OCI-LY1 (cell line): ENCODE data around the gene NLRC4.
"Not testable (repeated sequence)": the region's sequence is repeated elsewhere in the genome, so short reads cannot be mapped to it uniquely, and the experiment has no call there.

Experiments
- H2AFZ ChIP-seq: fragments of 200-600 bp; sonication (generic), shearing (Covaris generic); 2 replicates; pipeline ENCODE4 v1.6.0; 2014; ENCODE audit warnings: antibody characterized with exemption, mild to moderate bottlenecking, low read length
- H3F3A ChIP-seq: fragments of 200-600 bp; sonication (generic), shearing (Covaris generic); 2 replicates; pipeline ENCODE4 v1.6.0; 2014; ENCODE audit warnings: mild to moderate bottlenecking, antibody characterized with exemption, low read length, moderate library complexity; ENCODE audit not compliant: insufficient read depth
- H3K27ac ChIP-seq: fragments of 200-600 bp; sonication (generic); 2 replicates; pipeline ENCODE4 v1.5.1; 2014; ENCODE audit warnings: low read length, mixed run types, mild to moderate bottlenecking, low read depth; ENCODE audit not compliant: poor library complexity, severe bottlenecking
- H3K27me3 ChIP-seq: fragments of 200-600 bp; sonication (generic); 2 replicates; pipeline ENCODE4 v1.6.0; 2014; ENCODE audit warnings: antibody characterized with exemption, mild to moderate bottlenecking, low read length, moderate library complexity; ENCODE audit not compliant: insufficient read depth
- H3K36me3 ChIP-seq: fragments of 200-600 bp; sonication (generic); 2 replicates; pipeline ENCODE4 v1.6.1; 2014; ENCODE audit warnings: mild to moderate bottlenecking, antibody characterized with exemption, low read length, moderate library complexity, mixed read lengths; ENCODE audit not compliant: insufficient read depth
- H3K4me1 ChIP-seq: fragments of 200-600 bp; sonication (generic); 2 replicates; pipeline ENCODE4 v1.5.1; 2014; ENCODE audit warnings: mild to moderate bottlenecking, low read length, moderate library complexity; ENCODE audit not compliant: insufficient read depth, severe bottlenecking
- H3K4me2 ChIP-seq: fragments of 200-600 bp; sonication (generic), shearing (Covaris generic); 2 replicates; pipeline ENCODE4 v1.6.1; 2014; ENCODE audit warnings: low read length
- H3K4me3 ChIP-seq: fragments of 200-600 bp; sonication (generic); 2 replicates; pipeline ENCODE4 v1.5.1; 2014; ENCODE audit warnings: low read length, low read depth, mild to moderate bottlenecking, mixed read lengths; ENCODE audit not compliant: poor library complexity, severe bottlenecking
- H3K79me2 ChIP-seq: fragments of 200-600 bp; shearing (Covaris generic); 2 replicates; pipeline ENCODE4 v1.6.1; 2016; ENCODE audit warnings: mixed run types, low read length, mixed read lengths; ENCODE audit not compliant: insufficient read depth
- H3K9ac ChIP-seq: fragments of 200-600 bp; sonication (generic), shearing (Covaris generic); 2 replicates; pipeline ENCODE4 v1.6.1; 2014; ENCODE audit warnings: mild to moderate bottlenecking, low read length, mixed read lengths
- H3K9me2 ChIP-seq: fragments of 200-600 bp; sonication (generic), shearing (Covaris generic); 2 replicates; pipeline ENCODE4 v1.6.1; 2014; ENCODE audit warnings: low read depth, mild to moderate bottlenecking, low read length, mixed read lengths
- H3K9me3 ChIP-seq: fragments of 200-600 bp; shearing (Covaris generic); 2 replicates; pipeline ENCODE4 v1.6.1; 2014; ENCODE audit warnings: low read length, mixed read lengths
- H4K20me1 ChIP-seq: fragments of 200-600 bp; sonication (generic), shearing (Covaris generic); 2 replicates; pipeline ENCODE4 v1.6.0; 2016; ENCODE audit warnings: mild to moderate bottlenecking, low read length; ENCODE audit not compliant: insufficient read depth
- EZH2 ChIP-seq: fragments of 200-600 bp; sonication (generic), shearing (Covaris generic); IDR thresholded peaks from 2 replicates; pipeline ENCODE4 v1.8.0; 2017; ENCODE audit warnings: borderline replicate concordance, mixed run types, mild to moderate bottlenecking, antibody characterized with exemption, low read length, moderate library complexity, mixed read lengths
- TF ChIP-seq, protein P1 (sequence below): fragments of 200-600 bp; sonication (generic), shearing (Covaris generic); IDR thresholded peaks from 2 replicates; pipeline ENCODE4 v1.5.1; 2017; ENCODE audit warnings: mild to moderate bottlenecking, antibody characterized with exemption, low read length, moderate library complexity, mixed read lengths

The NLRC4 gene

DNA sequence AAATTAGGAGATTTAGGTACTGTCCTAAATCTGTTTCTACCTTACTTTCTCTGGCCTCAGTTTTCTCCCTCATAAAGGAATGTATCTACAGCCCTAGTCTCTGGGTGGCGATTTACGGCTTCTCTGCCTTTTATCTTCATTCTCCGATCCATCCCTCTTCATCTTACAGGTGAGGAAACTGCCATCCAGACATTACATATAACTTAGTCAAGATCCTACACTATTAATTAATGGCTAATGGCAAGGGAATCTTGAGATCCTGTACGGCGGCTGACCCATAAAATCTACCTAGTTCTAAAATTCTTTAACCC, 12.6 kb upstream of the NLRC4 start:
- TF ChIP-seq, protein P1, sequence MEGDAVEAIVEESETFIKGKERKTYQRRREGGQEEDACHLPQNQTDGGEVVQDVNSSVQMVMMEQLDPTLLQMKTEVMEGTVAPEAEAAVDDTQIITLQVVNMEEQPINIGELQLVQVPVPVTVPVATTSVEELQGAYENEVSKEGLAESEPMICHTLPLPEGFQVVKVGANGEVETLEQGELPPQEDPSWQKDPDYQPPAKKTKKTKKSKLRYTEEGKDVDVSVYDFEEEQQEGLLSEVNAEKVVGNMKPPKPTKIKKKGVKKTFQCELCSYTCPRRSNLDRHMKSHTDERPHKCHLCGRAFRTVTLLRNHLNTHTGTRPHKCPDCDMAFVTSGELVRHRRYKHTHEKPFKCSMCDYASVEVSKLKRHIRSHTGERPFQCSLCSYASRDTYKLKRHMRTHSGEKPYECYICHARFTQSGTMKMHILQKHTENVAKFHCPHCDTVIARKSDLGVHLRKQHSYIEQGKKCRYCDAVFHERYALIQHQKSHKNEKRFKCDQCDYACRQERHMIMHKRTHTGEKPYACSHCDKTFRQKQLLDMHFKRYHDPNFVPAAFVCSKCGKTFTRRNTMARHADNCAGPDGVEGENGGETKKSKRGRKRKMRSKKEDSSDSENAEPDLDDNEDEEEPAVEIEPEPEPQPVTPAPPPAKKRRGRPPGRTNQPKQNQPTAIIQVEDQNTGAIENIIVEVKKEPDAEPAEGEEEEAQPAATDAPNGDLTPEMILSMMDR: no peak
- no peak for TF ChIP-seq EZH2
- Histone ChIP-seq H3K9ac (peak overlapping the region; percentile 80; the same call in 1 of the 2 replicates), H3K9me3 (no peaks in the 10 kb centered on the region), H3F3A (no peaks in the 10 kb centered on the region), H3K36me3 (peaks cover 18% of the 10 kb centered on the region), H3K27me3 (no peaks in the 10 kb centered on the region), H4K20me1 (no peaks in the 10 kb centered on the region), H3K4me1 (peaks cover 18% of the 10 kb centered on the region), H3K4me2 (peak overlapping the region; percentile 71), H2AFZ (no peak overlapping the region), H3K79me2 (peaks cover 31% of the 10 kb centered on the region), H3K4me3 (peak overlapping the region; percentile 82), H3K9me2 (no peaks in the 10 kb centered on the region), H3K27ac (no peak overlapping the region)

DNA sequence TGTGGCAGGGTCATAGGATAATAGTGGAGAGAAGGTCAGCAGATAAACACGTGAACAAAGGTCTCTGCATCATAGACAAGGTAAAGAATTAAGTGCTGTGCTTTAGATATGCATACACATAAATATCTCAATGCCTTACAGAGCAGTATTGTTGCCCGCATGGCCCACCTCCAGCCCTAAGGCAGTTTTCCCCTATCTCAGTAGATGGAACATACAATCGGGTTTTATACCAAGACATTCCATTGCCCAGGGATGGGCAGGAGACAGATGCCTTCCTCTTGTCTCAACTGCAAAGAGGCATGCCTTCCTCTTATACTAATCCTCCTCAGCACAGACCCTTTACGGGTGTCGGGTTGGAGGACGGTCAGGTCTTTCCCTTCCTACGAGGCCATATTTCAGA, 11.1 kb upstream of the NLRC4 start:
- not testable (repeated sequence) for H2AFZ ChIP-seq

DNA sequence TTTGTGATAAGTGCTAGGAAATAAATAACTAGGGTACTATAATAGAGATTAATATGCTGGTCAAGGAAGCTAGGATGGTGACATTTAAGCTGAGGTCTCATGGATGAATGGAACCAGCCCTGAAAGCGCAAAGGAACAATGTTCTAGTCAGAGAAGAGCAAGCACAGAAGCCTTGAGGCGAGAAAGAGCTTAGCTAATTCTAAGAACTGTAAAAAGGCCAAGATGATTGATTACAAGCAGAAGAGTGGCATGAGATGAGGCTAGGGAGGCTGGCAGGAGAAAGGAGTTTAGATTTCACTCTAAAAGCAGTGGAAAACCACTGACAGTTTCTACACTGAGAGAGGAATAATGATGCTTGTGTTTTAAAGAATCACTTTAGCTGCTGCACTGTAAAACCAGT, 9.6 kb upstream of the NLRC4 start:
- Histone ChIP-seq H3F3A (no peaks in the 10 kb centered on the region), H3K4me1 (peaks cover 21% of the 10 kb centered on the region), H3K9me3 (no peaks in the 10 kb centered on the region), H2AFZ (no peak overlapping the region), H3K4me2 (no peak overlapping the region), H3K27ac (no peak overlapping the region), H3K79me2 (peaks cover 13% of the 10 kb centered on the region), H3K27me3 (no peaks in the 10 kb centered on the region), H3K36me3 (no peaks in the 10 kb centered on the region), H3K9ac (no peak overlapping the region), H3K9me2 (no peaks in the 10 kb centered on the region), H3K4me3 (no peak overlapping the region), H4K20me1 (no peaks in the 10 kb centered on the region)
- TF ChIP-seq, protein P1: no peak
- TF ChIP-seq EZH2: no peak

More for the DNA sequence above, 11.1 kb upstream of the NLRC4 start:
- not testable (repeated sequence) for H3K36me3 ChIP-seq, H4K20me1 ChIP-seq, H3K9me3 ChIP-seq, H3K27me3 ChIP-seq, H3K9me2 ChIP-seq, H3K4me2 ChIP-seq, H3K27ac ChIP-seq, H3K9ac ChIP-seq, H3F3A ChIP-seq, H3K4me3 ChIP-seq
- Histone ChIP-seq H3K4me1 (peaks cover 21% of the 10 kb centered on the region), H3K79me2 (peaks cover 23% of the 10 kb centered on the region)

DNA sequence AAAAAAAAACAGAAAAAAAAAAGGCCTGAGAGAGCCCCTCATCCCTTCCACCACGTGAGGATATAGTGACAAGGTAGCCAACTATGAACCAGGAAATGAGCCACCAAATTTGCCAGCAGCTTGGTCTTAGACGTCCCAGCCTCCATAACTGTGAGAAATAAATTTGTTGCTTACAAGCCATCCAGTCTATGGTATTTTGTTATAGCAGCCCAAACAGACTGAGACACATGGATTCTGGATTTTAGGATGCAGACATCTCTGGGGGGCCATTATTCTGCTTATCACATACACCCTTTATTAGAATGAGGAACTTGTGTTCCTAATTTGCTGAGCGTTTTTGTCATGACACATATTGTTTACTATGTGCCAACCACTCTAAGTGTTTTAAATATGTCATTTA, 7.6 kb upstream of the NLRC4 start:
- peaks cover 9% of the 10 kb centered on the region for H3K4me1 ChIP-seq
- no peak overlapping the region for H3K9ac ChIP-seq
- TF ChIP-seq, protein P1: no peak
- TF ChIP-seq EZH2: no peak
- no peaks in the 10 kb centered on the region for H3K9me3 ChIP-seq
- 0 out of 2 replicates have a peak overlapping the region, but pooled peaks have one; percentile 19 for H2AFZ ChIP-seq
- no peaks in the 10 kb centered on the region for H3F3A ChIP-seq
- H4K20me1 ChIP-seq: no peaks in the 10 kb centered on the region
- no peaks in the 10 kb centered on the region for H3K79me2 ChIP-seq
- H3K36me3 ChIP-seq: no peaks in the 10 kb centered on the region
- H3K9me2 ChIP-seq: no peaks in the 10 kb centered on the region
- H3K27ac ChIP-seq: no peak overlapping the region
- no peak overlapping the region for H3K4me2 ChIP-seq
- no peak overlapping the region for H3K4me3 ChIP-seq
- no peaks in the 10 kb centered on the region for H3K27me3 ChIP-seq
